GM19372 (cell line): Measurements from ENCODE around the gene ANKRD33B.

ENCODE experiments used
- ATAC-seq: cut with Tn5 transposase; IDR thresholded peaks from one replicate; pipeline ENCODE4 v1.9.1; 2021; ENCODE audit warnings: mild to moderate bottlenecking, low read depth, moderate library complexity; ENCODE audit not compliant: unreplicated experiment

Gene ANKRD33B

GRCh38 chr5:10671041-10672008 is 107.5 kb downstream of the ANKRD33B start:
- ATAC-seq: no peak

GRCh38 chr5:10672146-10673016 is 108.5 kb downstream of the ANKRD33B start:
- ATAC-seq: no peak

DNA sequence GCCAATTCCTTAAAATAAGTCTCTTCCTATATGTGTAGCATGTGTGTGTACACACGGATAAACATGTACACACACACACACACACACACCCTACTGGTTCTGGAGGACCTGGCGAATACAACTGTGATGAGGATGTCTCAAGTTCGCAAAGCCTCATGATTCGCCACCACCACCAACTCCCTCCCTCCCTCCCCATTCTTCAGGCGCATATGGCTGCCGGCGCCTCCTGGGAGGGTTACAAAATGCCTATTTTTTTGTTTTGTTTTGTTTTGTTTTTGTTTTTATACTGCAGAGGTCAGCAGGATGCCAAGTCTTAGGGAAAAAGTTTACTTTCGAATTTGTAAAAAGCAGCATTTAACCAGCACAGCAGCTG is 109.1 kb downstream of the ANKRD33B start:
- no peak for ATAC-seq

DNA sequence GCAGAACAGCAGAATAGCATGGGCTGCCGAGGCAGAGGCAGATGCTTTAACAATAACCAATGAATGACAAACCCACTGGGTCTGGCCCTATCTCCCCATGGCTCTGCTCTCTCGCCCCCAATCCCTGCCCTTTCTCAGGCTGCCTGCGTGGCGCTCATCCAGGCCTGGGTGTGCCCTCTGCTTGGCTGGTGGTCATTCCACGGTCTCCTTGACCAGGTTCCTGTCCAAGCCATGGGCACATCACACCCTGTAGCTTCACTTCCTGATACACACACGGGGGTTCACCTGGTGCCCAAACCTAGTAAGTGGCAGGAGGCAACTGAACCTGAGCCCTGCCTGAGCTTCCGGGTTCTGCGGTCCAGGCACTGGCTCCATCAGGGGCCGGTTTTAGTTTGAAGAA is 109.5 kb downstream of the ANKRD33B start:
- no peak for ATAC-seq

DNA sequence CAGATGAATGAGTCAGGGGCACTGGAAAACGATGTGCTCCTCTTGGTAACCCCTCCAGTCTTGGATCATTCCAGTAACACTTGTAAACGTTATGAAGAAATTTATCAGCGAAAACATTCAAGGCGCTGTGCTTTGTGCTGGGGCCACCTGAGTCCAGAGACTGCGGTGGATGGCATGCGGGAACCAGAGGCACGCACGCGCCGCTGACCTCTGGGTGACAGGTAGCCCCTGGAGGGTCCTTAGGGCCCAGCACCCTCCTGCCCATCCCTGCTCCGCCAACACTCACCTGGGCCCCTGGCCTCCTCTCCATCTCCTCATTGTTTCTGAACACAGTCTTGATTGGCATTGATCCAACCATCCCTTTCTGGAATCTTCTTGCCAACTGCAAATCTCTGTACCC is 110.2 kb downstream of the ANKRD33B start:
- ATAC-seq: no peak

GRCh38 chr5:10674582-10674981 is 110.7 kb downstream of the ANKRD33B start:
- ATAC-seq: no peak

- no peak for ATAC-seq
Measured at GRCh38 chr5:10675177-10675700, 111.4 kb downstream of the ANKRD33B start.

DNA sequence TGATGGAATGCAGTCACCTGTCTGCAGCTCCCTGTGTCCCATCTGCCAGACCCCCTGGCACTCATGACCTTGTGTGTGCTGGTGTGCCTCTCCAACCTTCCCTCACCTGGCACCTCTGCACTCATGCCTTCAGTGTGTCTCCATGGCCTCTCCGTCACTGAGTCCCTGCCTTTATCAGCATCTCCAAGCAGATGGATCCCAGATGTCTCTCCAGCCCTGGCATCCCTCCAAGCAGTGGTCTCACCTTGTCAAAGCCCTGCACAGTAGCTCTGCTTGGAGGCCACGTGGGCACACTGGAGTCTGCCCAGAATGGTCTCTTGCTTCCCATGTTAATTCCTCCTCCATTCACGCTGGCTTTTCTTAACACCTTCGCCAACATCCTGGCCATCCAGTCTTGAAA is 112.4 kb downstream of the ANKRD33B start:
- ATAC-seq: no peak

GRCh38 chr5:10676946-10677345 is 113.1 kb downstream of the ANKRD33B start:
- ATAC-seq: no peak

DNA sequence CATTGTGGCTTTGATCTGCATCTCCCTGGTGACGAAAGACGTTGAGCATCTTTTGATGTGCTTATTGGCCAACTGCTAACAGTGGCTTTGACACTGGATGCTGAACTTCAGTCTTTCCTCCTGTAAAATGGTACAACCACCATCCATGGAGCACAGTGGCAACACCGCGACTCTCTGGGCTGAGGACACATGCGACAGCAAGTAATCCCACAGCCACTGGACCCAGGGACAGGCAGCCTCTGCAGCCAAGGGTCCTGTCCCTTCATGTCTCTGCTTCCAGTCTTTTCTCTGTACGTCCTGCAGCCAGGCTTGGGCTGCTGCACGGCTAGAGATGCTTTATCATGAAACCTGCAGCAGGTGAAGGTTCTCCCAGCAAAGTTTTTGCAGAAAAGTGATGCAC is 113.7 kb downstream of the ANKRD33B start:
- no peak for ATAC-seq

GRCh38 chr5:10678244-10678643 is 114.4 kb downstream of the ANKRD33B start:
- ATAC-seq: no peak

DNA sequence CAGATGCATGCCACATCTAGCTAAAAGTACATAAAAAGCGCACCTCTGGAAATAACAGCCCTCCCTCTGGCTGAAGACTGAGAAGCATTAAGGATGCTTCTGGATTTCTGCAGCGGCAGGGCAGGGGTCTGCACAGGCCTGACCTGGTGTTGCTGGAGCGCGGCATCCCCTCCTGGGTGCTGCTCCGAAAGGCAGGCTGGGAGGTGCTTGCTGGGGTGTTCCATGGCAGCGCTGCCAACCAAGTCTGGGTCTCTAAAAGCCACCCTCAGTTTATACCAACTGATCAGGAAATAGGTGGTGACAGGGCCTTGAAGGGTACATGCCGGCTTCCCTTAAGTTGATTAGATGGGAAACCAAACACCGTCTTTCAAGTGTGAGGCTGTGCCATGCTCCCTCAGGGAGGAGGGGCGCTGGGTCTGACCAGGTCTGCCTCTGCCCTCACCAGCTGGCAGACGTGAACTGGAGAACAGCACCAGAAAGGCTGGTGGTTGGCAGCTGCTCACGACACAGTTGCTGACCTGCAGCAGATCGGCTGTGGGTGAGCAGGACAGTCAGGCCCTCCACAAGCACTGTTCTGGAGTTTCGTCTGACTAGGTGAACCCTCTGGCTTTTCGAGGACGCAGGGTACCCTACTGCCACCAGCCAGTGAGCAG is 115.6 kb downstream of the ANKRD33B start:
- no peak for ATAC-seq

DNA sequence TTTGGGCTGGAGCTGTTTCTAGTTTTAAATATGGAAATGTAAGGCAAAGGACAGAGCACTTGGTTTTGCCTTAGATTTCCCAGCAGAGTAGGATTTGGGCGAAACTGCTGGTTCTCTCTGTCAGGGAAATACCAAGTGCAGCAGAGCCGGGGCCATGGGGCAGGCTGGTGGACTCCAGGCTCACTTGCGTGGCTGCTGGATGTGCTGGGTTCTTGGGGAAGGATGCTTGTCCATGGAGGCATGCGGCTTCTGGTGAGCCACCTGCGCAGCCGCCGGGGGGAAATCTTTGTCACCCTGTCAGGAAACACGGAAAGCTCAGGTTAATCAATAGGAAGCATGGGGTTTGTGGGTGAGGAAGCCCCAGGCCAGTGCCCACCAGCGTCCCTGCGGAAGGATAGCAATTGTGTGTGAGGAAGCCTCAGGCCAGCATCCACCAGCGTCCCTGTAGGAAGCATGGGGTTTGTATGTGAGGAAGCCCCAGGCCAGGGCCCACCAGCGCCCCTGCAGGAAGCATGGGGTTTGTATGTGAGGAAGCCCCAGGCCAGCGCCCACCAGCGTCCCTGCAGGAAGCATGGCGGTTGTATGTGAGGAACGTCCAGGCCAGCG is 117.1 kb downstream of the ANKRD33B start:
- no peak for ATAC-seq

GRCh38 chr5:10681731-10682679 is 118.1 kb downstream of the ANKRD33B start:
- no peak for ATAC-seq

GRCh38 chr5:10682801-10683525 is 119.1 kb downstream of the ANKRD33B start:
- ATAC-seq: no peak

- ATAC-seq: peak; percentile 35
Measured at GRCh38 chr5:10684303-10685086, 120.6 kb downstream of the ANKRD33B start.

GRCh38 chr5:10685115-10685521 is 121.2 kb downstream of the ANKRD33B start:
- ATAC-seq: peak; percentile 78

- ATAC-seq: no peak
Measured at GRCh38 chr5:10686890-10687289, 123.0 kb downstream of the ANKRD33B start.
